Measurements from ENCODE around the gene ETS1. TPM values are rescaled to one million over a fixed set of nuclear protein-coding genes. Genes with fewer than 3 reads are reported as not detected.

The ETS1 gene
- total RNA-seq, 1 donor = 35.5 TPM

DNA sequence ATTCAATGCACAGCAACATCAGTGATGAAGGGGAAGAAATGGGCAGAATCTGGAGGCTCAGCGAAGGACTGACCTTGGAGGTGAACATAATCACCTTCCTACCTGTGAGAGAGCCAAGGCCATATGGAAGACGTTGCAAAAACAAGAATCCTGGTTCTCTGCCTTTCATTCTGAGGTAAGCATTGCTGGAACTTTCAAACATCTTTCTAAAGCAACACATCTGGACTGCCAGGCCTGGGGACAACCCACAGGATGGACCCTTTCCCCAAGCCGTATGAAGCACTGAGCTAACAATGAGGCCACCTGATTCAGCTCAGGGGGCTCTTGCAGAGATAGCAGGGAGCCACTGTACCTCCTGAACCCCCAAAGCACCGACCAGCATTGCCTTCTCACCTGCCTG is 70.5 kb downstream of the ETS1 start:
- TF ChIP-seq, protein P1, sequence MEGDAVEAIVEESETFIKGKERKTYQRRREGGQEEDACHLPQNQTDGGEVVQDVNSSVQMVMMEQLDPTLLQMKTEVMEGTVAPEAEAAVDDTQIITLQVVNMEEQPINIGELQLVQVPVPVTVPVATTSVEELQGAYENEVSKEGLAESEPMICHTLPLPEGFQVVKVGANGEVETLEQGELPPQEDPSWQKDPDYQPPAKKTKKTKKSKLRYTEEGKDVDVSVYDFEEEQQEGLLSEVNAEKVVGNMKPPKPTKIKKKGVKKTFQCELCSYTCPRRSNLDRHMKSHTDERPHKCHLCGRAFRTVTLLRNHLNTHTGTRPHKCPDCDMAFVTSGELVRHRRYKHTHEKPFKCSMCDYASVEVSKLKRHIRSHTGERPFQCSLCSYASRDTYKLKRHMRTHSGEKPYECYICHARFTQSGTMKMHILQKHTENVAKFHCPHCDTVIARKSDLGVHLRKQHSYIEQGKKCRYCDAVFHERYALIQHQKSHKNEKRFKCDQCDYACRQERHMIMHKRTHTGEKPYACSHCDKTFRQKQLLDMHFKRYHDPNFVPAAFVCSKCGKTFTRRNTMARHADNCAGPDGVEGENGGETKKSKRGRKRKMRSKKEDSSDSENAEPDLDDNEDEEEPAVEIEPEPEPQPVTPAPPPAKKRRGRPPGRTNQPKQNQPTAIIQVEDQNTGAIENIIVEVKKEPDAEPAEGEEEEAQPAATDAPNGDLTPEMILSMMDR (IDR thresholded peaks at IDR 0.05; ENCODE audit: insufficient read depth, low read length) = no peak
- H3K4me3 ChIP-seq (ENCODE audit: low read depth, low read length) = no peak overlapping the region
- DNase-seq (ENCODE audit: low read depth) = no peak

DNA sequence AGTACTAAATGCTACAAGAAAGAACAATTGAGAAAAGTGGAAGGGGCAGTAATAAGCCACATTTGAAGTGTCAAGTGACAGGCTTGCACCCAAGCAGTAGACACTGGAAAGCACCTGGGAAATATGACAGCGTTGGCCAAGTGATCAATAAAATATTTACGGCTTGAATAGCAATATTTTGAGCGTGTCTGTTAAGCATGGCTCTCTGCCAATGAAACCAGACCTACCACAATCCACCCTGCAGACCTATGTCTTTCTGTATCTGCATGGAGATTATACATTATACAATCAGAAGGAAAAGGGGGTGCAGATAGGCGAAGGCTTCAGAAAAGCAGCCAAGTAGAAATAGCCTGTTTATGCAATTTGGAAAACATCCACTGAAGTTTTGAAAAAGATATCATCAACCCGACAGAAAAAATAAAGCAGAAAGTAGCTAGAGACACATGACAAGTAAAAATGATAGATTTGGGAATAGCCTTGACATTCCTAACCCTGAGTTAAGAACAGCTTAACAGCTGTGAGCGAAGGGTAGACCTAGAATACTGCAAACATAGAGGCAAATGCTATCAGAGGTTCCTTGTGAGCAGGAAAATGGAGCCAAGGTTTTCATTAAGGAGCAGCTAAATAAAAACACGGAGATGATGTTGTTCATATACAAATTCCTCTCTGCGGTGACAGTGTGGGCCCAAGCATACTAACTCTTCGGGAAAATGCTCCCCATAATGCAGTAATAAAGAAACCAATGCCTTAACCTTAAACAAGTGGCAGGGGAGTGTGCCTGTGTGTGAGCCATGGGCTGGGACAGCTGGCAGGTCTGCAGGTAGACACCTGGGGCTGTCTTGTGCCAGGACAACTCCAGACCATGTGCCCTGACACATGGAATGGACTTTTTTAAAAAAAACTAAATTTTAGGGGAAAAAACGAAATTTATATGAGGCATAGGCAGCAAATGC is 71.3 kb downstream of the ETS1 start:
- DNase-seq (ENCODE audit: low read depth) = no peak
- H3K4me3 ChIP-seq (ENCODE audit: low read depth, low read length) = no peak overlapping the region
- TF ChIP-seq, protein P1 (IDR thresholded peaks at IDR 0.05; ENCODE audit: insufficient read depth, low read length) = no peak

DNA sequence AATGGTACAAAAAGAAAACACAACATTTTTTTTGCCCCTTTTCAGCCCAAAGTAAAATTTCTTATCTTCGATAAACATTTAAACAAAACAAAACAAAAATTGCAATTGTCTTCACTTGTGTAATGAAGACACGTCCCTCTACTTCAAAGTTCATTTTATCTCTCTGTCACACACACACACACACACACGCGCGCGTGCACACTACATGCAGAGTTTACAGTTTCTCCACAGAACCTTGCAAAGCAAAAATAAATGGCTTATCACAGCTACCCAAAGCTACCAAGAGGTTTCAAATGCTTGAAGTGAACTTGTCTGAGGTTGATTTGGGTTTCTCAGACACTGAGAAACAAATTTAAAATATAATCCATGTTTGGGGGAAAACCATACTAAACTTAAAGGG is 72.3 kb downstream of the ETS1 start:
- H3K4me3 ChIP-seq (ENCODE audit: low read depth, low read length) = no peak overlapping the region
- DNase-seq (ENCODE audit: low read depth) = no peak

DNA sequence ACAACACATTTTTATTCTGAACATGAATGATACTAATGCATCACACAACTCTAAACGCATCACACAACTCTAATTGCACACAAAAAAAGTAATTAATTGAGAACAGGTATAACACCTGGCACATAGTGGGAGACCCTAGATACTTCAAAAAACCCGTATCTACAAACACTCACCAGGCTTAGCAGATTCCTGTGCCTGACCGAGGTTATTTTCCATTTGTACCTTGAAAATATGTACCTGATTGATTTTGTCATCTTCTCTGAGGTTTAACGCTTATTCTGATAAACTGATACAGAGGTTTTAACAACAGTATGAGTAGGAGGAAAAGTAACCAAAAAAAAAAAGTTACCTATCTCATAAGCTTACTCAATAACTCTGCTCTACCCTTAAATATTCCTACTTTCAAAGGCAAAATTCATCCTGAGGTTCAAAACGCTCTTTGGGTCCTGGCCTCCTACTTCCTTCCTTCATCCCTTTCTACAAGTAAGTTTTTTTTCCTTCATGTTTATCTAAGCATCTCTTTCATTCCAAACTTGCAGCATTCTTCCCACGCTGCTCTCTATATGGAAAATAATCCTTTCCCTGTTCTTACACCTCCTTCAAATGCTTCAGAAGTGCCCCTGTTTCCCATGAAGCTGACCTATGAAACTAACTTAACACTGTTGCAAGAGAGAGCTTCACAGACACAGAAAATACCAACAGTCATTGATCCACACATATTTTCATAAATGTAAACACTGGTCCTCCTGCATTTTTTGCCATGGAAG is 73.3 kb downstream of the ETS1 start:
- TF ChIP-seq, protein P1 (IDR thresholded peaks at IDR 0.05; ENCODE audit: insufficient read depth, low read length) = no peak
- H3K4me3 ChIP-seq (ENCODE audit: low read depth, low read length) = no peak overlapping the region
- DNase-seq (ENCODE audit: low read depth) = no peak

More for the DNA sequence above, 72.3 kb downstream of the ETS1 start:
- TF ChIP-seq, protein P1 (IDR thresholded peaks at IDR 0.05; ENCODE audit: insufficient read depth, low read length) = no peak

DNA sequence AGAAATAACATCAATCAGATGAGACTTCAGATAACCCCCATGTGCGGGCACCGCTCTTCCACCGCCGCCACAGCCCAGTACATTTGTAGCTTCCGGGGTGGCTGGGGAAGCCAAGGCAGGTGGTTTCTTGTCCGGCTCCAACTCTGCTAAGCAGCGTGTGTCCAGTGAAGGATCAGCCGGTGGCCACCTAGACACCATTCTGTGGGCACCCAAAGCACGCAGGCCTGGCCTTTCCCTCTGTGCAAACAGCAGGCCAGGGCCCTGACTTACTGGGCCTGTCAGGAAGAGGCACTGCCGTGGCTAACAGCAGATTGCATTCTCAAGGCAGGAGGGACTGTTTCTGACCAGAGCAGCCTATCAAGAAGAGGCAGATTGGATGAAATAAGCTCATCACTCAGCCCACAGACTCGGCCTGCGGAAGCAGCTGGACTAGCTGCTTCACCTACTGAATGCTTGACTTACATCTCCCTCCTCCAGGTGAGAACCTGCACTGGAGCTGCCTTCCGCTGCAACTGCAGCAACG is 74.8 kb downstream of the ETS1 start:
- no peak overlapping the region for H3K4me3 ChIP-seq (ENCODE audit: low read depth, low read length)
- TF ChIP-seq, protein P1 (IDR thresholded peaks at IDR 0.05; ENCODE audit: insufficient read depth, low read length) = no peak

DNA sequence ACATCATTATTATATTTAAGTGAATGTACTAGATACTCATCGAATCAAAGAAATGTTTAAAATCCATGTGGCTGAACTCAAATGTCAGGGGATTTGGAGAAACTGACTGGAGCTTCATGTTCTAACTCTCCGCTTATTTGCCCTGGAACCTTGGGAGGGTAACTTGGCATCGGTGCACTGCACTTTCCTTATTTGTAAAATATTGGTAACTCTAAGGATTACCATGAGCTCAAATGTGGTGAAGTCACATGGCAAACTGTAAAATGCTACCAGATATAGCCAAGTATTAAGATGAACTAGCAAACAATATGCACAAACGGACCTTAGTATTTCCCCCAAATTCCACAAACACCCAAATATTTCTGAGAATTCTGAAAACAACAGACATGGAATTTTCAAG is 75.6 kb downstream of the ETS1 start:
- TF ChIP-seq, protein P1 (IDR thresholded peaks at IDR 0.05; ENCODE audit: insufficient read depth, low read length) = no peak
- DNase-seq (ENCODE audit: low read depth) = peak; percentile 45

More for the DNA sequence above, 74.8 kb downstream of the ETS1 start:
- DNase-seq (ENCODE audit: low read depth) = no peak

More for the DNA sequence above, 75.6 kb downstream of the ETS1 start:
- no peak overlapping the region for H3K4me3 ChIP-seq (ENCODE audit: low read depth, low read length)

Measured in fibroblast of the aortic adventitia (primary cell).